ENCODE data around the gene SLC30A3. TPM values are rescaled to one million over a fixed set of nuclear protein-coding genes. Genes with fewer than 3 reads are reported as not detected.

Gene SLC30A3
- polyA plus RNA-seq, 1 donor from 2014 or later: not detected

- TF ChIP-seq EZH2 (IDR thresholded peaks at IDR 0.05; ENCODE audit: borderline replicate concordance, insufficient read depth, low read length, poor library complexity, severe bottlenecking): no peak
- TF ChIP-seq POLR2AphosphoS5 (IDR thresholded peaks at IDR 0.05): no peak
- TF ChIP-seq RAD21 (conservative IDR thresholded peaks at IDR 0.05): no peak
- no peak for TF ChIP-seq TAF1 (IDR thresholded peaks at IDR 0.05; ENCODE audit: low read depth)
- TF ChIP-seq CTCF (IDR thresholded peaks at IDR 0.05; ENCODE audit: poor library complexity, severe bottlenecking): no peak
- no peak for TF ChIP-seq SMC3 (conservative IDR thresholded peaks at IDR 0.05; ENCODE audit: poor library complexity)
- TF ChIP-seq REST (IDR thresholded peaks at IDR 0.05; ENCODE audit: borderline replicate concordance): no peak
- no peak for TF ChIP-seq MXI1 (conservative IDR thresholded peaks at IDR 0.05; ENCODE audit: poor library complexity, severe bottlenecking)
- TF ChIP-seq EP300 (conservative IDR thresholded peaks at IDR 0.05; ENCODE audit: poor library complexity, severe bottlenecking): no peak
- no peak overlapping the region for H3K4me2 ChIP-seq (ENCODE audit: low read length)
- no peak overlapping the region for H3K27ac ChIP-seq (ENCODE audit: low read length)
- H3K4me3 ChIP-seq (ENCODE audit: low read length): no peak overlapping the region
- H3K36me3 ChIP-seq (ENCODE audit: insufficient read depth, low read length): no peaks in the 10 kb centered on the region
- no peaks in the 10 kb centered on the region for H4K20me1 ChIP-seq (ENCODE audit: insufficient read depth)
- no peaks in the 10 kb centered on the region for H3F3A ChIP-seq (ENCODE audit: insufficient read depth, low read length, poor library complexity, severe bottlenecking)
- H3K79me2 ChIP-seq (replicated peaks; ENCODE audit: insufficient read depth, low read length): no peaks in the 10 kb centered on the region
- H3K9ac ChIP-seq (ENCODE audit: low read length): no peak overlapping the region
- H3K9me2 ChIP-seq (ENCODE audit: insufficient read depth, low read length): no peaks in the 10 kb centered on the region
- no peak overlapping the region for H2AFZ ChIP-seq (ENCODE audit: low read depth, low read length)
- no peaks in the 10 kb centered on the region for H3K9me3 ChIP-seq (ENCODE audit: low read length)
- H3K27me3 ChIP-seq (ENCODE audit: insufficient read depth, low read depth, low read length): no peaks in the 10 kb centered on the region
These were observed 25.4 kb downstream of the SLC30A3 start for GRCh38 chr2:27237341-27237945.

- TF ChIP-seq POLR2AphosphoS5 (IDR thresholded peaks at IDR 0.05): no peak
- Histone ChIP-seq H4K20me1 (ENCODE audit: insufficient read depth) (no peaks in the 10 kb centered on the region), H3K36me3 (ENCODE audit: insufficient read depth, low read length) (no peaks in the 10 kb centered on the region), H3K27ac (ENCODE audit: low read length) (no peak overlapping the region), H3K27me3 (ENCODE audit: insufficient read depth, low read depth, low read length) (no peaks in the 10 kb centered on the region), H3K9ac (ENCODE audit: low read length) (no peak overlapping the region), H3K9me2 (ENCODE audit: insufficient read depth, low read length) (no peaks in the 10 kb centered on the region), H3K4me2 (ENCODE audit: low read length) (no peak overlapping the region), H3K9me3 (ENCODE audit: low read length) (no peaks in the 10 kb centered on the region), H2AFZ (ENCODE audit: low read depth, low read length) (no peak overlapping the region), H3K4me3 (ENCODE audit: low read length) (no peak overlapping the region), H3K79me2 (replicated peaks; ENCODE audit: insufficient read depth, low read length) (no peaks in the 10 kb centered on the region), H3F3A (ENCODE audit: insufficient read depth, low read length, poor library complexity, severe bottlenecking) (no peaks in the 10 kb centered on the region)
These were observed 26.2 kb downstream of the SLC30A3 start for GRCh38 chr2:27236626-27237025.

All from neural cell (in vitro differentiated cells).